Keratinocyte (primary cell): ENCODE data around the gene CEP78. TPM values are rescaled to one million over a fixed set of nuclear protein-coding genes. Genes with fewer than 3 reads are reported as not detected.

Experiments
- DNase-seq: peaks from one replicate; pipeline ENCODE4 v3.0.0-alpha.2; 2011; ENCODE audit warnings: low read depth, missing footprints, low spot score
- FAIRE-seq: peaks from 2 replicates; lab custom pipeline; 2011; peaks lifted over from hg19 to GRCh38; lab: Jason Lieb, UNC
- H2AFZ ChIP-seq: 2 replicates; pipeline ENCODE4 v1.6.0; 2012; ENCODE audit warnings: low read length, control low read depth, inconsistent platforms; ENCODE audit not compliant: control insufficient read depth
- H3K27ac ChIP-seq: 2 replicates; pipeline ENCODE4 v1.5.1; 2011; ENCODE audit warnings: low read length; ENCODE audit not compliant: control insufficient read depth, insufficient read depth
- H3K27me3 ChIP-seq: 3 replicates; pipeline ENCODE4 v1.6.0; 2011; ENCODE audit warnings: low read length; ENCODE audit not compliant: control insufficient read depth, insufficient read depth; ENCODE audit errors: extremely low read depth
- H3K36me3 ChIP-seq, 2 experiments: 2 replicates in 1 of 2; 3 replicates in 1 of 2; pipeline ENCODE4 v1.5.1; 2011; ENCODE audit warnings: low read length in 2 of 2, mild to moderate bottlenecking in 1 of 2; ENCODE audit not compliant: control insufficient read depth in 2 of 2, insufficient read depth in 2 of 2; ENCODE audit errors: extremely low read depth in 1 of 2
- H3K4me1 ChIP-seq: 3 replicates; pipeline ENCODE4 v1.5.1; 2011; ENCODE audit warnings: low read length; ENCODE audit not compliant: control insufficient read depth, insufficient read depth; ENCODE audit errors: extremely low read depth
- H3K4me2 ChIP-seq: 3 replicates; pipeline ENCODE4 v1.6.0; 2011; ENCODE audit warnings: low read depth, low read length; ENCODE audit not compliant: control insufficient read depth, insufficient read depth; ENCODE audit errors: extremely low read depth
- H3K4me3 ChIP-seq, 3 experiments: fragments of 200-600 bp in 1 of 3; sonication (generic) in 1 of 3; 2 replicates in 2 of 3; 3 replicates in 1 of 3; pipeline ENCODE4 v1.5.1; 2011 to 2016; ENCODE audit warnings: low read length in 3 of 3, mild to moderate bottlenecking in 3 of 3, control low read depth in 2 of 3, inconsistent platforms in 1 of 3, low read depth in 1 of 3, mixed read lengths in 1 of 3, mixed run types in 1 of 3, moderate library complexity in 1 of 3; ENCODE audit not compliant: control insufficient read depth in 2 of 3, insufficient read depth in 2 of 3; ENCODE audit errors: extremely low read depth in 1 of 3
- H3K79me2 ChIP-seq: 2 replicates; pipeline ENCODE4 v1.6.0; 2012; ENCODE audit warnings: low read length; ENCODE audit not compliant: control insufficient read depth, insufficient read depth
- H3K9ac ChIP-seq: 3 replicates; pipeline ENCODE4 v1.6.0; 2011; ENCODE audit warnings: low read length; ENCODE audit not compliant: control insufficient read depth, insufficient read depth; ENCODE audit errors: extremely low read depth
- H3K9me1 ChIP-seq: 3 replicates; pipeline ENCODE4 v1.6.0; 2011; ENCODE audit warnings: low read length; ENCODE audit not compliant: control insufficient read depth, insufficient read depth; ENCODE audit errors: extremely low read depth
- H3K9me3 ChIP-seq: 2 replicates; pipeline ENCODE4 v1.5.1; 2012; ENCODE audit warnings: low read depth, low read length; ENCODE audit not compliant: control insufficient read depth
- H4K20me1 ChIP-seq: 3 replicates; pipeline ENCODE4 v1.6.0; 2011; ENCODE audit warnings: low read length; ENCODE audit not compliant: control insufficient read depth, insufficient read depth; ENCODE audit errors: extremely low read depth
- EZH2 ChIP-seq: IDR thresholded peaks from one replicate; pipeline ENCODE4 v1.6.1; 2012; ENCODE audit warnings: inconsistent platforms, mild to moderate bottlenecking, low read length, moderate library complexity
- dilution Hi-C: fragments of 300-500 bp; cut with MboI; formaldehyde crosslinking; loops from one replicate; pipeline ENCODE4 v1.7.0; 2020; ENCODE audit warnings: low sequenced_read_pairs; ENCODE audit not compliant: extremely low pct_ligation_motif_present
- polyA plus RNA-seq, 5 experiments: library from polyadenylated mRNA; depleted of rRNA in 3 of 5; stranded (reverse) in 3 of 5; stranded (forward) in 1 of 5; unstranded in 1 of 5; fragments of >200 nt; gene quantifications; 1 replicate in 1 of 5; 2 replicates in 3 of 5; 3 replicates in 1 of 5; pipeline versions ENCODE4 v1.2.1 to v1.2.3, GENCODE V29; 2011 to 2012; ENCODE audit warnings: missing spikeins in 2 of 5, low read depth in 1 of 5, low replicate concordance in 1 of 5
- TF ChIP-seq, protein P1 (sequence below), 3 experiments: IDR thresholded peaks in 1 of 3; conservative IDR thresholded peaks in 1 of 3; optimal IDR thresholded peaks in 1 of 3; 2 replicates in 2 of 3; 3 replicates in 1 of 3; pipeline versions ENCODE3 to v1.5.1; 2011; ENCODE audit warnings: low read length in 3 of 3, mild to moderate bottlenecking in 3 of 3, moderate library complexity in 2 of 3, control low read depth in 1 of 3, inconsistent platforms in 1 of 3; ENCODE audit not compliant: insufficient read depth in 2 of 3; ENCODE audit errors: extremely low read depth in 1 of 3

CEP78 gene
- polyA plus RNA-seq, 1 donor (not counting 4 experiments of a cell fraction or from before 2014, with no cell fraction given): 13.2 TPM

DNA sequence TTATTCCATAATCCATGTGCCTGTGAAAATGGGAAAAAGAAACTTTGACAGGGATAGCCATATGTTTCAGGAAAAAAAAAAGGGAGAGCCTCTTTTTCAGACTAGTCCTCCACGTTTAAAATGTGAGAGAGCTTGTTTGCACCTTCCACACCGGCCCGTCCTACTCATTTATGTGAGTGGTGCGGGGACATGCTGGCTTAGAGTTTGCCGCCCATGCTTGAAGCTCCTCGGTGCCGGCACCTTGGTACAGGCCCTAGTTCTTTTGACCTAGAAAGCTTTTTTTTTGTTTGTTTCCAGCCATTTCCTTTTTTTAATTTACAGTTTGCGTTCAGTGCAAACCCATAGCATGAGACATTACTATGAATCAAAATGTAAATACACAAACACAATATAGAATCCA is 88.8 kb downstream of the CEP78 start:
- Histone ChIP-seq H3K4me2 (no peak overlapping the region), H3K36me3 (peaks cover 0 to 34% of the 10 kb centered on the region in 2 experiments), H3K4me1 (no peaks in the 10 kb centered on the region), H3K9ac (no peak overlapping the region), H3K9me3 (no peaks in the 10 kb centered on the region), H3K79me2 (no peaks in the 10 kb centered on the region), H3K4me3 (no peak overlapping the region), H2AFZ (no peak overlapping the region), H3K27ac (no peak overlapping the region), H4K20me1 (no peaks in the 10 kb centered on the region), H3K27me3 (no peaks in the 10 kb centered on the region), H3K9me1 (no peaks in the 10 kb centered on the region)
- DNase-seq: no peak
- no peak for TF ChIP-seq EZH2
- TF ChIP-seq, protein P1, sequence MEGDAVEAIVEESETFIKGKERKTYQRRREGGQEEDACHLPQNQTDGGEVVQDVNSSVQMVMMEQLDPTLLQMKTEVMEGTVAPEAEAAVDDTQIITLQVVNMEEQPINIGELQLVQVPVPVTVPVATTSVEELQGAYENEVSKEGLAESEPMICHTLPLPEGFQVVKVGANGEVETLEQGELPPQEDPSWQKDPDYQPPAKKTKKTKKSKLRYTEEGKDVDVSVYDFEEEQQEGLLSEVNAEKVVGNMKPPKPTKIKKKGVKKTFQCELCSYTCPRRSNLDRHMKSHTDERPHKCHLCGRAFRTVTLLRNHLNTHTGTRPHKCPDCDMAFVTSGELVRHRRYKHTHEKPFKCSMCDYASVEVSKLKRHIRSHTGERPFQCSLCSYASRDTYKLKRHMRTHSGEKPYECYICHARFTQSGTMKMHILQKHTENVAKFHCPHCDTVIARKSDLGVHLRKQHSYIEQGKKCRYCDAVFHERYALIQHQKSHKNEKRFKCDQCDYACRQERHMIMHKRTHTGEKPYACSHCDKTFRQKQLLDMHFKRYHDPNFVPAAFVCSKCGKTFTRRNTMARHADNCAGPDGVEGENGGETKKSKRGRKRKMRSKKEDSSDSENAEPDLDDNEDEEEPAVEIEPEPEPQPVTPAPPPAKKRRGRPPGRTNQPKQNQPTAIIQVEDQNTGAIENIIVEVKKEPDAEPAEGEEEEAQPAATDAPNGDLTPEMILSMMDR (optimal IDR thresholded peaks at IDR 0.05 in 1 of 3, IDR thresholded peaks at IDR 0.05 in 1 of 3, conservative IDR thresholded peaks at IDR 0.05 in 1 of 3; ENCODE audit: extremely low read depth in 1 of 3, insufficient read depth in 2 of 3, low read length in 3 of 3): no peak
- FAIRE-seq: no peak
- dilution Hi-C loops: no loop called here

DNA sequence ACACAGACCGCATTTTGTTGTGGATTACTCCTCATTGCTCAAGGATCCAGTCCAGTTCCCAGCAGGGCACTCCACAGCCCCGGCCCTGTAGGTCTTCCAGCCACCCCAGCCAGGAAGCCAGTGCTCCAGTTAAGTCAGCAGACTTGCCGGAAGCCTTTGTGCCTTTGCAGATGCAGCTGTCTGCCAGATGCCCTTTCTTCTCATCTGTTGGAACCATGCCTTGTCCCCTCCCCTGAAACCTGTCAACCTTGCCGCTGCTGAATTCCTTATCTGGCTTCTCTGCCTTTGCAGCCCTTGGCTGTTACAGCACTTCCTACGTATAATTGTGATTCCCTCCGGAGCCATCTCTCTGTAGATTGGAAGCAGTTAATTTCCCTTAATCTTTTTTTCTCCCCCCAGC is 89.5 kb downstream of the CEP78 start:
- Histone ChIP-seq H3K9ac (no peak overlapping the region), H3K4me1 (no peaks in the 10 kb centered on the region), H3K36me3 (peaks cover 0 to 31% of the 10 kb centered on the region in 2 experiments), H2AFZ (no peak overlapping the region), H3K4me2 (no peak overlapping the region), H3K9me3 (no peaks in the 10 kb centered on the region), H3K4me3 (no peak overlapping the region), H3K27ac (no peak overlapping the region), H3K79me2 (no peaks in the 10 kb centered on the region), H3K27me3 (no peaks in the 10 kb centered on the region), H3K9me1 (no peaks in the 10 kb centered on the region), H4K20me1 (no peaks in the 10 kb centered on the region)
- dilution Hi-C loops: no loop called here
- TF ChIP-seq, protein P1 (optimal IDR thresholded peaks at IDR 0.05 in 1 of 3, IDR thresholded peaks at IDR 0.05 in 1 of 3, conservative IDR thresholded peaks at IDR 0.05 in 1 of 3; ENCODE audit: extremely low read depth in 1 of 3, insufficient read depth in 2 of 3, low read length in 3 of 3): no peak
- no peak for TF ChIP-seq EZH2
- FAIRE-seq (no peak), DNase-seq (no peak)
